ENCODE measurements around the gene NLRC3. TPM values are rescaled to one million over a fixed set of nuclear protein-coding genes. Genes with fewer than 3 reads are reported as not detected.

NLRC3 gene
- total RNA-seq, 2 experiments from 2014 or later, result 80.7 to 98.7 TPM

DNA sequence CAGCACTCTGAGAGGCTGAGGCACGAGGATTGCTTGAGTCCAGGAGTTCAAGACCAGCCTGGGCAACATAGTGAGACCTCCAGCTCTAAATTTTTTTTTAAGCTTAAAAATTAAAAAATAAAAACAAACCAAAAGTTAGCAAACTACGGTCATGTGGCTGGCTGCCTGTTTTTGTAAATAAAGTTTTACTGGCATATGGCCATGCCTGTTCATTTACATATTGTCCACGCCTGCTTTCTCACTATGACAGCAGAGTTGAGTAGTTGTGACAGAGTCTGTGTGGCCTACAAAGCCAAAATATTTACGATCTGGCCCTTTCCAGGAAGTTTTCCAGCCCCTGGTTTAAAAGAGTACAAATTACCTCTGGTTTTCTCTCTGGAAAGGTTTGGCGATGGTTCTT, 30.9 kb upstream of the NLRC3 start:
- Mint-ChIP-seq H3K36me3 (ENCODE audit: low read depth) (peaks cover 23% of the 10 kb centered on the region), H3K9me3 (no peaks in the 10 kb centered on the region), H3K27me3 (no peaks in the 10 kb centered on the region), H3K4me1 (peaks cover 34% of the 10 kb centered on the region), H3K27ac (no peak overlapping the region), H3K4me3 (no peak overlapping the region)
- no peak for DNase-seq
- POLR2A ChIA-PET, result no interaction called here
- CTCF ChIA-PET, result no interaction called here

DNA sequence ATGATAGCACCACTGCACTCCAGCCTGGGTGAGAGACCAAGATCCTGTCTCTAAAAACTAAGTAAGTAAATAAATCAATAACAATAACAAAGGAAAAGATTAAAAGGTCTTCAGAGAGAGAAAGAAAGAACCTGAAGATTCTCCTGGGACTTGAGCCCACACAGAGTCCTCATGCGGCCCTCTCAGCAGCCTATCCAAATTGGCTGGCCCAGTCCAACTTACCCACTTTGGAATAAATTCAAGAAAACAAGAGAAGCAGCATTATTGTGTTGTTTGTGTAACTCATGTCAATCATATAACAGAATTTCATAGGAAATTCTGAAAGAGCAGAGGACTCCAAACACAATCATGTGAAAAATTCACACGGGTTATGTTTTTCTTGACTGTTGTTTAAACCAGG, 30.4 kb upstream of the NLRC3 start:
- Mint-ChIP-seq H3K27ac (no peak overlapping the region), H3K36me3 (ENCODE audit: low read depth) (peaks cover 20% of the 10 kb centered on the region), H3K27me3 (no peaks in the 10 kb centered on the region), H3K4me3 (no peak overlapping the region), H3K4me1 (peaks cover 30% of the 10 kb centered on the region), H3K9me3 (no peaks in the 10 kb centered on the region)
- ChIA-PET CTCF (no interaction called here), POLR2A (no interaction called here)
- DNase-seq, result no peak

DNA sequence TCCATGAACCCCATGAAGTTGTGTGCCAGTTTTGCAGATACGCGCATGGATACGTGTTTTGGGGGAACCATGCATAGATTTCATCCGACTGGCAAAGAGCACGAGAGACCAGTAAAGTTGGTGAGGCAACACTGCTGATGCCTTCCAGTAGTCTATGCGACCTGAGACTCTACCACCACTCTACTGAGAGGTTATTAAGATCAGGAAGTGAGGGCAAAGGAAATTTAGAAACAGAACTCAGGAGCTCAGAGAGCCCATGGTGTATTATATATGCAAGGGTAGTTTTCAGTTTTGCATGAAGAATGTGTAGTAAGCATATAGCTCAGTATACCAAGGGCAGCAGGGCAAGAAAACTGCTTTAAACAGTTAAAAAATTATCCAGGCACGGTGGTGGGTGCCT, 30.0 kb upstream of the NLRC3 start:
- H3K36me3 Mint-ChIP-seq (ENCODE audit: low read depth), result peaks cover 19% of the 10 kb centered on the region
- CTCF ChIA-PET, result no interaction called here
- H3K27ac Mint-ChIP-seq, result no peak overlapping the region
- POLR2A ChIA-PET, result no interaction called here
- no peak for DNase-seq
- no peaks in the 10 kb centered on the region for H3K27me3 Mint-ChIP-seq
- H3K4me3 Mint-ChIP-seq, result no peak overlapping the region
- H3K9me3 Mint-ChIP-seq, result no peaks in the 10 kb centered on the region
- H3K4me1 Mint-ChIP-seq, result peaks cover 28% of the 10 kb centered on the region

DNA sequence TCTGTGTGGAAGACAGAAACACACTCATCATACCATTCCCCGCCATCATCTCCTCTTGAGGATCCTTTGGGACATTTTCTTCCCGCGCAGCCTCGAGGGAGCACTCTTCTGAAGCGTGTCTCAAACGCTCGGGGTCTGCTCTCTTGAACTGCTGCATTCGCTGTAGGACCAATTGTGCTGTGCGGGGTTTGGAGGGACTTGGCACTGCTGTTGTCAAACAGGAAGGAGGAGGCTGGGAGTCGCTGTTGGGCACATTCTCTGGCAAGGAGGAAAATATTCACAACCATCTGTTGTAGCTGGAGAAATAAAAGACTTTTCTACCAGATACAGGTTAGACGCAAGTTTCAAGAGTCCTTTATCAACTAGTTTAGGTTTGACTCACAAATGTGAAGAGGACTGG, 29.2 kb upstream of the NLRC3 start:
- H3K36me3 Mint-ChIP-seq (ENCODE audit: low read depth), result peaks cover 18% of the 10 kb centered on the region
- H3K27me3 Mint-ChIP-seq, result no peaks in the 10 kb centered on the region
- peak overlapping the region; percentile 26 for H3K27ac Mint-ChIP-seq
- ChIA-PET POLR2A (no interaction called here), CTCF (no interaction called here)
- no peaks in the 10 kb centered on the region for H3K9me3 Mint-ChIP-seq
- H3K4me3 Mint-ChIP-seq, result no peak overlapping the region
- DNase-seq, result no peak
- H3K4me1 Mint-ChIP-seq, result peaks cover 25% of the 10 kb centered on the region

DNA sequence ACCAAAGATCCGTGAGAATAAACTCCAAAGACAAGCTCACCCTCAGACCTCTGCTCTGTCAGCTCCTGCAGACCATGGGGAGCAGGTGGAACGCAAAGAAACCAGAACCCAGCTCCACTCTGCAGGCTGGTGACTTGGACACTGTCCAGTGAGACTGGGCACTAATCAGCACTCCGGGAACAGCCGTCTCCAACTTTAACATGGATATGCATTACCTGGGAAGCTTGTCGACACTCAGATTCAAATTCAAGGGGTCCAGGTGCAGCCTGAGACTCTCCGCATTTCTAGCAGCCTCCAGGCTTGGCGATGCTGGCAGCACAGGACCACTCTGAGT, 25.1 kb upstream of the NLRC3 start:
- POLR2A ChIA-PET, result no interaction called here
- CTCF ChIA-PET, result no interaction called here
- no peak for DNase-seq
- Mint-ChIP-seq H3K27me3 (no peaks in the 10 kb centered on the region), H3K4me1 (peaks cover 5% of the 10 kb centered on the region), H3K4me3 (no peak overlapping the region), H3K36me3 (ENCODE audit: low read depth) (peaks cover 35% of the 10 kb centered on the region), H3K27ac (no peak overlapping the region), H3K9me3 (no peaks in the 10 kb centered on the region)

DNA sequence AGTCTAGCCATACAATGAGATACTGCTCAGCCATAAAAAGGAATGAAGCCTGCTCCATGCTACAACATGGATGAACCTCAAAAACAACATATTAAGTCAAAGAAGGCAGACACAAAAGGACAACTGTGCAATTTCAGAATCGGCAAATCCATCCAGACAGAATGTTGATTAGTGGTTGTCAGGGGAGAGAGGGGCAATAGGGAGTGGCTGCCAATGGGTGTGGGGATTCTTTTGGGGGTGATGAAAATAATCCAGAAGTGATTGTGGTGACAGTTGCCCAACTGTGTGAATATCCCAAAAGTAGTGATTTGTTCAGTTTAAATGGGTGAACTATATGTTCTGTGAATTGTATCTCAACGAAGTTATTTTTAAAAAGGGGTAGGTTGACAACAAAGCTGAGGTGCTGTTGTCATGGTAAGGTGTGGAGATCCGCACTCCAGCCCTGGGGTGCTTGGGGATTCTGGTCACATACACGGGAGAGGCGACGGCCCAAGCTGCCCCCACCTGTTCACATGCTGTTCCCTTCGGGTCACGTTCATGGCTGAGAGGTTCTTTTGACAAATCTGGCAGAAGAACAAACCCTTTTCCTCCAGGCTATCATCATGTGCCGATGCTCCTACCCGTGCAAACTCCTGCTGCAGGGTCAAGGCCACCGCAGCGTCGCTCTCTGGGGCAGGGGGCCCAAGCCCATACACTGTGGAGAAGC, 24.6 kb upstream of the NLRC3 start:
- ChIA-PET CTCF (no interaction called here), POLR2A (no interaction called here)
- Mint-ChIP-seq H3K27me3 (no peaks in the 10 kb centered on the region), H3K36me3 (ENCODE audit: low read depth) (peaks cover 35% of the 10 kb centered on the region), H3K9me3 (no peaks in the 10 kb centered on the region), H3K27ac (no peak overlapping the region), H3K4me3 (no peak overlapping the region), H3K4me1 (peaks cover 1% of the 10 kb centered on the region)
- DNase-seq, result no peak

DNA sequence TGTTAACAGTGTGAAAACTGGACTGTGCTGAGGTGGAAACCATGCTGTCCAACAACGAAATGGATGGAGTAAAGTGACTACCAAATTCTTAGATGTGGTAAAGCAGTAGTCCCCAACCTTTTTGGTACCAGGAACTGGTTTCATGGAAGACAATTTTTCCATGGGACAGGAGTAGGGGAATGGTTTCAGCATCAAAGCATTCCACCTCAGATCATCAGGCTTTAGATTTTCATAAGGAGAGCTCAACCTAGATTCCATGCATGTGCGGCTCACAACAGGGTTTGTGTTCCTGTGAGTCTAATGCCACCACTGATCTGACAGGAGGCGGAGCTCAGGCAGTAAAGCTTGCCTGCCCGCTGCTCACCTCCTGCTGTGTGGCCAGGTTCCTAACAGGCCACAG, 22.7 kb upstream of the NLRC3 start:
- Mint-ChIP-seq H3K4me1 (no peaks in the 10 kb centered on the region), H3K9me3 (no peaks in the 10 kb centered on the region), H3K36me3 (ENCODE audit: low read depth) (peaks cover 28% of the 10 kb centered on the region), H3K4me3 (no peak overlapping the region), H3K27me3 (no peaks in the 10 kb centered on the region), H3K27ac (no peak overlapping the region)
- CTCF ChIA-PET, result interaction anchor here (2.3 kb wide), 1 partner anchor 13 kb away, joined by 5 read pairs; no protein-coding TSS in a partner anchor
- POLR2A ChIA-PET, result no interaction called here
- DNase-seq, result no peak

DNA sequence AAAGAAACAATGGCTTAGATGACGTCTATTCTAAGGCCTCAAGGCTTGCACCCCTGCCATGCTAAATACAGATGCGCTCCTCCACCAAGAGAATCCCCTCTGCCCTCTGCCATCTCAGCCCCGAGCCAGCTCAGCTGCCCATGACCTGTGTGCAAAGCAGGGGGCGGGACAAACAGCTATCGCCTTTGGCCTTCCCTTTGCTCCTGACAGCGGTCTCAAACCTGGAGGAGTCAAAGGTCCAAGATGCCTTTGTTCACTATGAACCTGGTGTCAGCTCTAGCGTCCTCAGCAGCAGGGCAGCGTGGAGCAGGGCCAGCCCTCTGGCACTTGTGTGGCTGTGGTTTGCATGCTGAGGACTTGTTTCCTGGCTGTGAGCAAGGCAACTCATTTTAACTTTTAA, 21.9 kb upstream of the NLRC3 start:
- no peak overlapping the region for H3K27ac Mint-ChIP-seq
- POLR2A ChIA-PET, result no interaction called here
- peaks cover 29% of the 10 kb centered on the region for H3K36me3 Mint-ChIP-seq (ENCODE audit: low read depth)

DNA sequence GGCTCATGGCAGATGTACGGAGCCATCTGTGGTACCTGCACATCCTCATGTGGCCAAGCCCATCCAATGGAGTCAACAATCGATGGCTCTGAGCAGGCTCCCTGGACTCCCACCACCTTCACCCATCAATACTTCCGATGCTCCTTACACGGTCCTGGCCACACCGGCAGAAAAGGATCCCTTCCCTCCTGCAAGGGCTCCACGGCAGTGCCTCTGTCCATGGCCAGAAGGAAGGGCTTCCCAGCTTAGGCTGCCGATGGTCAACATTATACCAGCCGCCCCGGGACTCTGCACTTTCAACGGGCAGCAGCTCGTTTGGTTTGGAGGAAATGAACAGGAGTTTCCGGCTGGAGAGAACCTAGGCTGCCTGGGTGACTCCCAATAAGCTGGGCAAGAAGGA, 21.0 kb upstream of the NLRC3 start:
- no peak for DNase-seq
- POLR2A ChIA-PET, result no interaction called here
- CTCF ChIA-PET, result interaction anchor here (2.3 kb wide), 1 partner anchor 11 kb away, joined by 5 read pairs; no protein-coding TSS in a partner anchor
- Mint-ChIP-seq H3K27ac (no peak overlapping the region), H3K27me3 (no peaks in the 10 kb centered on the region), H3K36me3 (ENCODE audit: low read depth) (peaks cover 26% of the 10 kb centered on the region), H3K9me3 (no peaks in the 10 kb centered on the region), H3K4me3 (no peak overlapping the region), H3K4me1 (no peaks in the 10 kb centered on the region)

More for the DNA sequence above, 21.9 kb upstream of the NLRC3 start:
- Mint-ChIP-seq H3K4me3 (no peak overlapping the region), H3K27me3 (no peaks in the 10 kb centered on the region), H3K9me3 (no peaks in the 10 kb centered on the region), H3K4me1 (no peaks in the 10 kb centered on the region)
- no peak for DNase-seq
- CTCF ChIA-PET, result interaction anchor here (0.6 to 2.3 kb wide), 2 partner anchors 12 to 25 kb away, joined by 5 to 7 read pairs; no protein-coding TSS in a partner anchor

DNA sequence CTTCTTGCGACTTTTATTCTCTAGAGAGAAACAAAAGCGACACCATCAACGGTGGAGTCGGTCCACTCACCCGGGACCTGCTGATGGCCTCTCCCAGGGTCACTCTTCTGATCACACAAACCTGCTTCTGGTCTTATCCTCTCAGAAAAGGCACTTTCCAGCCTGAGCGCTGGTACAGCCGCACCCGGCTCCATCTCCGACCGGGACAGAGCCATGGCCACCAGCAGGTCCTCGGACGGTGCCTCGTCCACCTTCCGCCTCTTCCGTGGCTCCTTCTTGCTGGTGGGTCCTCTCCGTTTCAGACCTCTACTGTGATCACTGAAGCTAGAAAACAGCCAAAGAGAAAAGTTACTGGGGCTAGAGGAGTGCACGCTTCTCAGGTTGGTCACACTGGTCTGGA, 20.5 kb upstream of the NLRC3 start:
- H3K4me1 Mint-ChIP-seq, result no peaks in the 10 kb centered on the region
- no peak for DNase-seq
- ChIA-PET POLR2A (no interaction called here), CTCF (interaction anchor here (2.3 kb wide), 1 partner anchor 11 kb away, joined by 5 read pairs; no protein-coding TSS in a partner anchor)
- H3K27ac Mint-ChIP-seq, result no peak overlapping the region
- H3K4me3 Mint-ChIP-seq, result no peak overlapping the region
- H3K27me3 Mint-ChIP-seq, result no peaks in the 10 kb centered on the region
- peaks cover 25% of the 10 kb centered on the region for H3K36me3 Mint-ChIP-seq (ENCODE audit: low read depth)
- no peaks in the 10 kb centered on the region for H3K9me3 Mint-ChIP-seq

DNA sequence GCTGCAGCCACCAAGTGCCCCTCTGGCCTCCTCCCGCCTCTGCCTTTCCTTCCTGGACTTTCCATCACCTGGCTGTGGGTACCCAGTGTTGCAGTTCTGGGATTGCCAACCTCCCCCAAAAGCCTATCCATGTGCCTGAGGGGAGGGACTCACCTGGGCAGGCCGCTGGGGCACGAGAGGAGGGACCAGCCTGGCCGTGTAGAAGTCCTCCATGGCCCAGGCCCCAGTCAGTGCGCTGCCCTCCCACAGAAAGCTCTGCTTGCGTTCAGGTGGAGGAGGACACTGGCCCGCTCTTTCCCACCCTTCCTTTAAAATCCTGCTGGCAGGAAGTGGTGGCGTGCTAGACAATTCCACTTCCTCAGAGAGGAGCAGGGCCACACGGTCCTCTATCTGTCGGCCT, 20.0 kb upstream of the NLRC3 start:
- DNase-seq, result no peak
- ChIA-PET POLR2A (no interaction called here), CTCF (no interaction called here)
- no peak overlapping the region for H3K4me3 Mint-ChIP-seq
- no peaks in the 10 kb centered on the region for H3K9me3 Mint-ChIP-seq
- H3K36me3 Mint-ChIP-seq (ENCODE audit: low read depth), result peaks cover 25% of the 10 kb centered on the region
- H3K27ac Mint-ChIP-seq, result no peak overlapping the region
- no peaks in the 10 kb centered on the region for H3K4me1 Mint-ChIP-seq
- no peaks in the 10 kb centered on the region for H3K27me3 Mint-ChIP-seq

DNA sequence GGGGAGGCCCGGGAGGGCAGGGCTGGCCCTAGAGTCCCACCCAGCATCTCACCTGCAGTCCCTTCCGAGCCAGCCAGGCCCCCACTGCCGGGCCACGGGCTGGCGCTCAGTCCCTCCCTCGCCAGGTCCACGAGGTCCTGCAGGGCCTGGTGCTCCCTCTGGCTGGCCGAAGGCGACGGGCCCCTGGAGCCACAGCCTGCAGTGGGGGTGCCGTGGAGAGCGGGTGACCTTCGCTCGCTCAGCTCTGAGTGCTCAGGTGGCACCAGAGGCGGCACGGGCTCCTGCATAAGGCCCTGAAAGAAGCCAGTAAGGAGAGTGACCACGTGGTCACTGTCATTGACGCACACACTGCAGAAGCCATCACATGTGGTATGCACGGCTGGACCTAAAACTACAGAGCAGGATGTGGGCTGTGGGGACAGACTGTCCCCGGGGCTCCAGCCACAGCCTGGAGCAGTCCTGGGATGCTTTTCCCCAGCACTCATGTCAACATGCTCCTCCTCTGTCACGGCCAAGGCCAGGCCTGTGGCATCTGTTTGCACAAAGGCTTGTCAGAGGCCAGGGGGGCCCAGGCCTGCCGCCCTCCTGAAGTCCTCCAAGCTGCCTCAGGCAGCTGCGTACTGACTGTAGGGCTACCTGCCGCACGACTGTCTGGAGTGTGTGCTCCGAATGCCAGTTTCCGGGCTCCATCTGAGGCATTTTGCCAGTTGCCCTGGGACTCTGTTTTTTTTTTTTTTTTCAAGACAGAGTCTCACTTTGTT, 19.1 kb upstream of the NLRC3 start:
- H3K27ac Mint-ChIP-seq, result no peak overlapping the region
- ChIA-PET POLR2A (no interaction called here), CTCF (no interaction called here)
- H3K4me1 Mint-ChIP-seq, result peaks cover 1% of the 10 kb centered on the region
- peaks cover 19% of the 10 kb centered on the region for H3K36me3 Mint-ChIP-seq (ENCODE audit: low read depth)
- H3K27me3 Mint-ChIP-seq, result no peaks in the 10 kb centered on the region
- H3K9me3 Mint-ChIP-seq, result no peaks in the 10 kb centered on the region
- H3K4me3 Mint-ChIP-seq, result no peak overlapping the region
- no peak for DNase-seq

DNA sequence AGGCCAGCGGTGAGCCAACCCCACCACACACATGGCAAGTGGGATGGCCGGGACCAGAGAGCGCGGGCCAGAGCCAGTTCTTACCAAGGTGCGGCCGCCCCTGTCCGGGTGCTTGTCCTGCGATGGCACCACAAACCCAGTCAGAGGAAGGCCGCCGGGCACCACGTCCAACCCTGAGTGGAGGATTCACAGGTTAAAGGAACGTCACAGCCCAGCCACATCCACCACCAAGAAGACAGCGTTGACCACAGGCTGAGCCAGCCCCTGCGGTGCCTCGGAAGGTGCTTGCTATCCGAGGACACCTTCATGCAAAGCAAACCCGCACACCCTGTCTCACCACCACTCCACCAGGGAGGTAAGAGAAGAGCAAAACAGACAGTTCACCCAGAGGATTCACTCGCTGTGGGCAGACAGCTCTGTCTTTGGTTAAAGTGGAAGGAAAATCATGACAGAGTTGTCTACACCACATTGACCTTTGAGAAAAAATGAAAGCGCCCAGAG, 18.4 kb upstream of the NLRC3 start:
- Mint-ChIP-seq H3K4me3 (no peak overlapping the region), H3K36me3 (ENCODE audit: low read depth) (peaks cover 19% of the 10 kb centered on the region), H3K27ac (no peak overlapping the region), H3K27me3 (no peaks in the 10 kb centered on the region), H3K9me3 (no peaks in the 10 kb centered on the region), H3K4me1 (peaks cover 7% of the 10 kb centered on the region)
- POLR2A ChIA-PET, result no interaction called here
- CTCF ChIA-PET, result no interaction called here
- DNase-seq, result no peak

DNA sequence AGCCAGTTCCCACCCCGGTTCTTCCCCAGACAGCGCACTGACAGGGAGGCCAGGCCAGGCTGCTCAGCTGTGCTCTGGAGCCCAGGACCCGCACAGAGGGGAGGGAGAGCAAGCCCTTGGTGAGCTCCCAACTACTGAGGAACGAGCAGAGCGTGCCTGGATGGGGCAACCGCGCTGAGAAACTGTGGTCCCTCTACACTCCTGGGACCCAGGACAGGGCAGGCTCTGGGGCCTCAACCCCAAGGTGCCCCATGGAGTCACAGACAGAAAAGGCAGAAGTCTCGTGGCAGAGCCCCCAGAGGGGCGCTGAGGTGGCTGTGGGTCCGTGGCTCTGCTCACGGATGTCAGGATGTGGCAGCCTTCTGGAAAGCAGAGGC, 17.9 kb upstream of the NLRC3 start:
- DNase-seq, result no peak
- no peaks in the 10 kb centered on the region for H3K27me3 Mint-ChIP-seq
- no peaks in the 10 kb centered on the region for H3K9me3 Mint-ChIP-seq
- peaks cover 7% of the 10 kb centered on the region for H3K4me1 Mint-ChIP-seq
- no peak overlapping the region for H3K27ac Mint-ChIP-seq
- H3K4me3 Mint-ChIP-seq, result no peak overlapping the region
- peaks cover 18% of the 10 kb centered on the region for H3K36me3 Mint-ChIP-seq (ENCODE audit: low read depth)
- ChIA-PET CTCF (interaction anchor here (0.8 kb wide), 1 partner anchor 9 kb away, joined by 3 read pairs; no protein-coding TSS in a partner anchor), POLR2A (no interaction called here)
